HepG2 (cell line): ENCODE measurements around the gene LRRN2. TPM values are rescaled to one million over a fixed set of nuclear protein-coding genes. Genes with fewer than 3 reads are reported as not detected.

ENCODE experiments used
- AGO2 ChIP-seq: fragments of 200-400 bp; formaldehyde crosslinking; optimal IDR thresholded peaks from 2 replicates; pipeline ENCODE3; 2017; ENCODE audit warnings: mild to moderate bottlenecking, low read depth, low read length, moderate library complexity
- ERF ChIP-seq: IDR thresholded peaks from 2 replicates; pipeline ENCODE4 v1.6.1; 2018; ENCODE audit warnings: missing biosample characterization, missing genetic modification reagents
- FLYWCH1 ChIP-seq: sonication (generic); formaldehyde crosslinking; IDR thresholded peaks from 2 replicates; pipeline ENCODE4 v1.8.1; 2023; ENCODE audit warnings: mild to moderate bottlenecking, missing genetic modification reagents
- HMG20B ChIP-seq: conservative IDR thresholded peaks from 2 replicates; pipeline ENCODE4 v1.6.1; 2016; ENCODE audit warnings: missing genetic modification reagents, missing compliant biosample characterization
- KDM4B ChIP-seq: sonication (generic); formaldehyde crosslinking; IDR thresholded peaks from 2 replicates; pipeline ENCODE4 v1.4.0; 2020; ENCODE audit warnings: missing genetic modification reagents
- MIER2 ChIP-seq: IDR thresholded peaks from 2 replicates; pipeline ENCODE4 v1.6.1; 2016; ENCODE audit warnings: missing biosample characterization, missing genetic modification reagents
- MZF1 ChIP-seq: sonication (generic); formaldehyde crosslinking; IDR thresholded peaks from 2 replicates; pipeline ENCODE4 v1.8.1; 2023; ENCODE audit warnings: mild to moderate bottlenecking, missing genetic modification reagents, borderline replicate concordance
- RARA ChIP-seq: IDR thresholded peaks from 2 replicates; pipeline ENCODE4 v1.6.1; 2016; ENCODE audit warnings: missing genetic modification reagents, missing compliant biosample characterization
- RFX3 ChIP-seq: IDR thresholded peaks from 2 replicates; pipeline ENCODE4 v1.6.1; 2016; ENCODE audit warnings: missing biosample characterization, missing genetic modification reagents
- SIX4 ChIP-seq: sonication (generic); formaldehyde crosslinking; IDR thresholded peaks from 2 replicates; pipeline ENCODE4 v1.4.0; 2020; ENCODE audit warnings: missing genetic modification reagents
- SP5 ChIP-seq: IDR thresholded peaks from 2 replicates; pipeline ENCODE4 v1.6.1; 2016; ENCODE audit warnings: low read depth, borderline replicate concordance
- TFDP1 ChIP-seq: IDR thresholded peaks from 2 replicates; pipeline ENCODE4 v1.6.1; 2016; ENCODE audit warnings: missing compliant biosample characterization, missing genetic modification reagents, borderline replicate concordance
- THAP8 ChIP-seq: sonication (generic); formaldehyde crosslinking; IDR thresholded peaks from 2 replicates; pipeline ENCODE4 v1.5.1; 2020; ENCODE audit warnings: missing genetic modification reagents, mild to moderate bottlenecking, borderline replicate concordance
- THYN1 ChIP-seq: sonication (generic); formaldehyde crosslinking; IDR thresholded peaks from 2 replicates; pipeline ENCODE4 v1.8.1; 2023; ENCODE audit warnings: low read depth, mild to moderate bottlenecking, moderate library complexity, missing genetic modification reagents, borderline replicate concordance
- ZBTB42 ChIP-seq: sonication (generic); formaldehyde crosslinking; IDR thresholded peaks from 2 replicates; pipeline ENCODE4 v1.5.0; 2020; ENCODE audit warnings: mild to moderate bottlenecking, missing genetic modification reagents
- ZNF224 ChIP-seq: sonication (generic); formaldehyde crosslinking; IDR thresholded peaks from 2 replicates; pipeline ENCODE4 v1.5.0; 2020; ENCODE audit warnings: mild to moderate bottlenecking, missing genetic modification reagents
- ZNF263 ChIP-seq: sonication (generic); formaldehyde crosslinking; IDR thresholded peaks from 2 replicates; pipeline ENCODE4 v1.4.0; 2020; ENCODE audit warnings: missing genetic modification reagents
- ZNF326 ChIP-seq: sonication (generic); formaldehyde crosslinking; IDR thresholded peaks from 2 replicates; pipeline ENCODE4 v1.4.0; 2020; ENCODE audit warnings: missing genetic modification reagents, borderline replicate concordance
- ZNF564 ChIP-seq: sonication (generic); formaldehyde crosslinking; IDR thresholded peaks from 2 replicates; pipeline ENCODE4 v1.8.1; 2023; ENCODE audit warnings: mild to moderate bottlenecking, missing genetic modification reagents
- ZNF816 ChIP-seq: sonication (generic); formaldehyde crosslinking; IDR thresholded peaks from 2 replicates; pipeline ENCODE4 v1.8.0; 2022; ENCODE audit warnings: missing genetic modification reagents, mild to moderate bottlenecking, borderline replicate concordance
- ZNF879 ChIP-seq: sonication (generic); formaldehyde crosslinking; IDR thresholded peaks from 2 replicates; pipeline ENCODE4 v1.8.1; 2023; ENCODE audit warnings: missing genetic modification reagents
- polyA plus RNA-seq, 8 experiments: library from polyadenylated mRNA; depleted of rRNA in 3 of 8; stranded (reverse) in 7 of 8; unstranded in 1 of 8; fragments of >200 nt; fragmentation: Illumina TruSeq in 4 of 8; extraction: Trizol in 4 of 8; gene quantifications; 2 replicates each; pipeline versions ENCODE4 v1.2.1 to v1.2.3, GENCODE V29; 2011 to 2016; ENCODE audit warnings: low read depth in 4 of 8, missing spikeins in 1 of 8, mixed read lengths in 1 of 8; ENCODE audit not compliant: insufficient read depth in 1 of 8
- total RNA-seq, 5 experiments: library from RNA; depleted of rRNA; stranded (reverse); fragments of >200 nt; fragmentation: Illumina TruSeq; extraction: Trizol; gene quantifications; 2 replicates each; pipeline ENCODE4 v1.2.3, GENCODE V29; 2016; ENCODE audit warnings: low read depth in 1 of 5
- TF ChIP-seq, protein P1 (sequence below): sonication (generic); formaldehyde crosslinking; IDR thresholded peaks from 2 replicates; pipeline ENCODE4 v1.4.0; 2020; ENCODE audit warnings: missing genetic modification reagents, borderline replicate concordance
- TF ChIP-seq, protein P2 (sequence below): sonication (generic); formaldehyde crosslinking; IDR thresholded peaks from 2 replicates; pipeline ENCODE4 v1.4.0; 2020; ENCODE audit warnings: missing genetic modification reagents
- TF ChIP-seq, protein P3 (sequence below): sonication (generic); formaldehyde crosslinking; IDR thresholded peaks from 2 replicates; pipeline ENCODE4 v1.4.0; 2020; ENCODE audit warnings: mild to moderate bottlenecking, missing genetic modification reagents
- TF ChIP-seq, protein P4 (sequence below): sonication (generic); formaldehyde crosslinking; conservative IDR thresholded peaks from 2 replicates; pipeline ENCODE4 v1.5.0; 2020; ENCODE audit warnings: missing genetic modification reagents

Gene LRRN2
- total and polyA plus RNA-seq, 2 of the 13 experiments (the other 11 are each of a cell fraction or from before 2014, with no cell fraction given), result not detected

GRCh38 chr1:204623365-204623893 lies 62.1 kb downstream of the LRRN2 start (continued):
- no peak for TF ChIP-seq ZNF564 (CRISPR knock-in tag)
- TF ChIP-seq ZNF263, result no peak
- no peak for TF ChIP-seq THAP8 (CRISPR knock-in tag)
- TF ChIP-seq RFX3 (CRISPR knock-in tag), result no peak
- TF ChIP-seq, protein P1, sequence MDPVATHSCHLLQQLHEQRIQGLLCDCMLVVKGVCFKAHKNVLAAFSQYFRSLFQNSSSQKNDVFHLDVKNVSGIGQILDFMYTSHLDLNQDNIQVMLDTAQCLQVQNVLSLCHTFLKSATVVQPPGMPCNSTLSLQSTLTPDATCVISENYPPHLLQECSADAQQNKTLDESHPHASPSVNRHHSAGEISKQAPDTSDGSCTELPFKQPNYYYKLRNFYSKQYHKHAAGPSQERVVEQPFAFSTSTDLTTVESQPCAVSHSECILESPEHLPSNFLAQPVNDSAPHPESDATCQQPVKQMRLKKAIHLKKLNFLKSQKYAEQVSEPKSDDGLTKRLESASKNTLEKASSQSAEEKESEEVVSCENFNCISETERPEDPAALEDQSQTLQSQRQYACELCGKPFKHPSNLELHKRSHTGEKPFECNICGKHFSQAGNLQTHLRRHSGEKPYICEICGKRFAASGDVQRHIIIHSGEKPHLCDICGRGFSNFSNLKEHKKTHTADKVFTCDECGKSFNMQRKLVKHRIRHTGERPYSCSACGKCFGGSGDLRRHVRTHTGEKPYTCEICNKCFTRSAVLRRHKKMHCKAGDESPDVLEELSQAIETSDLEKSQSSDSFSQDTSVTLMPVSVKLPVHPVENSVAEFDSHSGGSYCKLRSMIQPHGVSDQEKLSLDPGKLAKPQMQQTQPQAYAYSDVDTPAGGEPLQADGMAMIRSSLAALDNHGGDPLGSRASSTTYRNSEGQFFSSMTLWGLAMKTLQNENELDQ (CRISPR knock-in tag), result no peak
- TF ChIP-seq, protein P2, sequence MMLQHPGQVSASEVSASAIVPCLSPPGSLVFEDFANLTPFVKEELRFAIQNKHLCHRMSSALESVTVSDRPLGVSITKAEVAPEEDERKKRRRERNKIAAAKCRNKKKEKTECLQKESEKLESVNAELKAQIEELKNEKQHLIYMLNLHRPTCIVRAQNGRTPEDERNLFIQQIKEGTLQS (CRISPR knock-in tag), result peak; percentile 85
- no peak for TF ChIP-seq ZNF326 (CRISPR knock-in tag)
- TF ChIP-seq ZNF224 (CRISPR knock-in tag), result no peak
- peak; percentile 50; the same call in 1 of the 2 replicates for TF ChIP-seq RARA (CRISPR knock-in tag)
- no peak for TF ChIP-seq HMG20B
- no peak for TF ChIP-seq ZNF879 (CRISPR knock-in tag)
- no peak for TF ChIP-seq SP5 (CRISPR knock-in tag)
- TF ChIP-seq, protein P3, sequence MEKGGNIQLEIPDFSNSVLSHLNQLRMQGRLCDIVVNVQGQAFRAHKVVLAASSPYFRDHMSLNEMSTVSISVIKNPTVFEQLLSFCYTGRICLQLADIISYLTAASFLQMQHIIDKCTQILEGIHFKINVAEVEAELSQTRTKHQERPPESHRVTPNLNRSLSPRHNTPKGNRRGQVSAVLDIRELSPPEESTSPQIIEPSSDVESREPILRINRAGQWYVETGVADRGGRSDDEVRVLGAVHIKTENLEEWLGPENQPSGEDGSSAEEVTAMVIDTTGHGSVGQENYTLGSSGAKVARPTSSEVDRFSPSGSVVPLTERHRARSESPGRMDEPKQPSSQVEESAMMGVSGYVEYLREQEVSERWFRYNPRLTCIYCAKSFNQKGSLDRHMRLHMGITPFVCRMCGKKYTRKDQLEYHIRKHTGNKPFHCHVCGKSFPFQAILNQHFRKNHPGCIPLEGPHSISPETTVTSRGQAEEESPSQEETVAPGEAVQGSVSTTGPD, result 0 out of 2 replicates have a peak, but pooled peaks have one; percentile 35
- 0 out of 2 replicates have a peak, but pooled peaks have one; percentile 27 for TF ChIP-seq MIER2 (CRISPR knock-in tag)
- TF ChIP-seq FLYWCH1 (CRISPR knock-in tag), result no peak
- TF ChIP-seq ZNF816 (CRISPR knock-in tag), result no peak
- no peak for TF ChIP-seq AGO2
- no peak for TF ChIP-seq KDM4B (CRISPR knock-in tag)
- no peak for TF ChIP-seq ERF (CRISPR knock-in tag)
- TF ChIP-seq ZBTB42, result no peak
- TF ChIP-seq, protein P4, sequence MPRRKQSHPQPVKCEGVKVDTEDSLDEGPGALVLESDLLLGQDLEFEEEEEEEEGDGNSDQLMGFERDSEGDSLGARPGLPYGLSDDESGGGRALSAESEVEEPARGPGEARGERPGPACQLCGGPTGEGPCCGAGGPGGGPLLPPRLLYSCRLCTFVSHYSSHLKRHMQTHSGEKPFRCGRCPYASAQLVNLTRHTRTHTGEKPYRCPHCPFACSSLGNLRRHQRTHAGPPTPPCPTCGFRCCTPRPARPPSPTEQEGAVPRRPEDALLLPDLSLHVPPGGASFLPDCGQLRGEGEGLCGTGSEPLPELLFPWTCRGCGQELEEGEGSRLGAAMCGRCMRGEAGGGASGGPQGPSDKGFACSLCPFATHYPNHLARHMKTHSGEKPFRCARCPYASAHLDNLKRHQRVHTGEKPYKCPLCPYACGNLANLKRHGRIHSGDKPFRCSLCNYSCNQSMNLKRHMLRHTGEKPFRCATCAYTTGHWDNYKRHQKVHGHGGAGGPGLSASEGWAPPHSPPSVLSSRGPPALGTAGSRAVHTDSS, result no peak
- no peak for TF ChIP-seq MZF1 (CRISPR knock-in tag)
- TF ChIP-seq SIX4 (CRISPR knock-in tag), result no peak
- no peak for TF ChIP-seq TFDP1
- TF ChIP-seq THYN1, result no peak
